ENCODE data around the gene FGGY.

The FGGY gene

DNA sequence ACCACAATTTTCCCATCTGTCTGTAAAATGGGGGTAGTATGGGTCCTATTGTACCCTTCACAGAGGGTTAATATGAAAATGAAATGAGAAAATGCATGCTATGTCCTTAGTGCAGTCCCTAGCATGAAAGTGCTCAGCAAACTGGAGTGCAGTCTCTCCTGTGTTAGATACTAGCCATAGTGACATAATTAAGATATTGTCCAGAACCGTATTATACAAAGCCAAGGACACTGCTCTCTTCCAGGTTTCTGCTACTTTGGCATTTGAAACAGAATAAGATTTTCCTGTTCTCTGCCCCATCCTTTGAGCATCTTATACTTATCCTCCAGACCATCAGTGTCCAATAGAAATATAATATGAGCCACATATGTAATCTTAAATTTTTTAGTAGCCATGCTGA, 213.4 kb downstream of the FGGY start:
- no peak for TF ChIP-seq POLR2A (IDR thresholded peaks at IDR 0.05; ENCODE audit: extremely low read depth, insufficient read length)
- TF ChIP-seq, protein P1, sequence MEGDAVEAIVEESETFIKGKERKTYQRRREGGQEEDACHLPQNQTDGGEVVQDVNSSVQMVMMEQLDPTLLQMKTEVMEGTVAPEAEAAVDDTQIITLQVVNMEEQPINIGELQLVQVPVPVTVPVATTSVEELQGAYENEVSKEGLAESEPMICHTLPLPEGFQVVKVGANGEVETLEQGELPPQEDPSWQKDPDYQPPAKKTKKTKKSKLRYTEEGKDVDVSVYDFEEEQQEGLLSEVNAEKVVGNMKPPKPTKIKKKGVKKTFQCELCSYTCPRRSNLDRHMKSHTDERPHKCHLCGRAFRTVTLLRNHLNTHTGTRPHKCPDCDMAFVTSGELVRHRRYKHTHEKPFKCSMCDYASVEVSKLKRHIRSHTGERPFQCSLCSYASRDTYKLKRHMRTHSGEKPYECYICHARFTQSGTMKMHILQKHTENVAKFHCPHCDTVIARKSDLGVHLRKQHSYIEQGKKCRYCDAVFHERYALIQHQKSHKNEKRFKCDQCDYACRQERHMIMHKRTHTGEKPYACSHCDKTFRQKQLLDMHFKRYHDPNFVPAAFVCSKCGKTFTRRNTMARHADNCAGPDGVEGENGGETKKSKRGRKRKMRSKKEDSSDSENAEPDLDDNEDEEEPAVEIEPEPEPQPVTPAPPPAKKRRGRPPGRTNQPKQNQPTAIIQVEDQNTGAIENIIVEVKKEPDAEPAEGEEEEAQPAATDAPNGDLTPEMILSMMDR (IDR thresholded peaks at IDR 0.05; ENCODE audit: low read depth, low read length) = no peak
- TF ChIP-seq MYC (IDR thresholded peaks at IDR 0.05; ENCODE audit: low read depth, low read length) = no peak
- TF ChIP-seq, protein P2, sequence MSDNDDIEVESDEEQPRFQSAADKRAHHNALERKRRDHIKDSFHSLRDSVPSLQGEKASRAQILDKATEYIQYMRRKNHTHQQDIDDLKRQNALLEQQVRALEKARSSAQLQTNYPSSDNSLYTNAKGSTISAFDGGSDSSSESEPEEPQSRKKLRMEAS (IDR thresholded peaks at IDR 0.05; ENCODE audit: low read depth, low read length) = no peak
- H3K4me3 ChIP-seq (ENCODE audit: low read depth, low read length) = no peak overlapping the region
- DNase-seq (ENCODE audit: low read depth) = no peak

DNA sequence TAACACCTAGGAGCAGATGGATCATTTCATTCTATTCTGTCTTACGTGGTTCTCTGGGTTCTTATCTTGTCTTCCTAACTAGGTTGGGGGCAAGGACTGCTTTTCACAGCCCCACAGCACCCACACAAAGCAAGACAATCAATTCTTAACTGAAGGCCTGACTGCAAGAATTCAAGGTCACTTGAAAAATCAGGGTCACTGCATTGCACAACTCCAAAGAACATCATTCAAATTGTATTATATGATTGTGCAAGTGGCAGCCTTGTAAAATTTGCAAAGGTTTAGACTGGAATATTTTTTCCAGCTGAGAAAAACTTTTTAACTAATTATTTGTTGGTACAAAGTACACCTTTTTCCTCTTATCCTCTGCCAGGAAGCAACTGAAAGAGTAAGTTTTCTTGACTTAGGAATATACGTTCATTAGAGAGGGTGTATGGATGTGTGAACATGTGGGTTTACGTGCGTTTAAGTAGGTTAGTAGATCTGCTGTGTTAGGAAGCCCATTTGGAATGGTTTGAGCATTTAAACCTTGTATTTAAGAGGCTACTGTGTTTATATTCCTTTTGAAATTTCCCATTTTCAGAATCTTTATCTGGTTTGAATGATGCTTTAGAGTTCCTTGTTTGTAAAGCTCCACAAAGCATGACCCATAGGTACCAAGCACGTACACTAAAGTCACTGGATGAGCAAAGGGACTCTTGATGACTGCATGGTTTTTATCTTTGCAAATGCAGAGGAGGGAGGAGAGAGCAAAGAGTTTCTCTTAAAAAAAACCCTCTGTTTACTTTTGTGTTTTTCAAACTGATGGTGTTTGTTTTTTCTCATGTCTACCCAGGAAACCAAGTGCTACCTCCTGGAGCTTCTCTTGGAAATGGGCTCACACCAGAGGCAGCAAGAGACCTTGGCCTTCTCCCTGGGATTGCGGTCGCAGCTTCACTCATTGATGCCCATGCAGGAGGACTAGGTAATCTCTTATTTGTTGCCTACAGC, 214.9 kb downstream of the FGGY start:
- peak; percentile 28 for DNase-seq (ENCODE audit: low read depth)
- H3K4me3 ChIP-seq (ENCODE audit: low read depth, low read length) = no peak overlapping the region
- TF ChIP-seq POLR2A (IDR thresholded peaks at IDR 0.05; ENCODE audit: extremely low read depth, insufficient read length) (no peak), MYC (IDR thresholded peaks at IDR 0.05; ENCODE audit: low read depth, low read length) (no peak)
- TF ChIP-seq, protein P1 (IDR thresholded peaks at IDR 0.05; ENCODE audit: low read depth, low read length) = no peak
- TF ChIP-seq, protein P2 (IDR thresholded peaks at IDR 0.05; ENCODE audit: low read depth, low read length) = no peak

DNA sequence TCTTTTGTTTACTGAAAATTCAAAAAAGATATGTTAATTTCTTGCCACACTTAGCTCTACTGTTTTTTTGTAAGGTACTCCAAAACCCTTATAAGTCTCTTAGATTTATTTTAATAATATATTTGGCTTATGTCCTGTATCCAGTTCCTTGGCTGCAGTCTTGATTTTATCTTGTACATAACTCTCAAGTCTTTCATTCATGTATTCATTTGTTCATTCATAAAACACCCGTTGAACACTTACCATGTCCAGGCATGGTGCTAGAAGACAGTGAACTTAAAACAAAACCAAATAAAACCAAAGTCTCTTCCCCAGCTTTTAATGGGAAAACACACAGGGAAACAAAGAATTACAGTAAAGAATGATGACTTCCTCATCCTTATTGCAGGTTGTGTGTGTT, 215.8 kb downstream of the FGGY start:
- H3K4me3 ChIP-seq (ENCODE audit: low read depth, low read length) = no peak overlapping the region
- no peak for DNase-seq (ENCODE audit: low read depth)
- TF ChIP-seq, protein P1 (IDR thresholded peaks at IDR 0.05; ENCODE audit: low read depth, low read length) = no peak
- no peak for TF ChIP-seq MYC (IDR thresholded peaks at IDR 0.05; ENCODE audit: low read depth, low read length)
- TF ChIP-seq, protein P2 (IDR thresholded peaks at IDR 0.05; ENCODE audit: low read depth, low read length) = no peak

DNA sequence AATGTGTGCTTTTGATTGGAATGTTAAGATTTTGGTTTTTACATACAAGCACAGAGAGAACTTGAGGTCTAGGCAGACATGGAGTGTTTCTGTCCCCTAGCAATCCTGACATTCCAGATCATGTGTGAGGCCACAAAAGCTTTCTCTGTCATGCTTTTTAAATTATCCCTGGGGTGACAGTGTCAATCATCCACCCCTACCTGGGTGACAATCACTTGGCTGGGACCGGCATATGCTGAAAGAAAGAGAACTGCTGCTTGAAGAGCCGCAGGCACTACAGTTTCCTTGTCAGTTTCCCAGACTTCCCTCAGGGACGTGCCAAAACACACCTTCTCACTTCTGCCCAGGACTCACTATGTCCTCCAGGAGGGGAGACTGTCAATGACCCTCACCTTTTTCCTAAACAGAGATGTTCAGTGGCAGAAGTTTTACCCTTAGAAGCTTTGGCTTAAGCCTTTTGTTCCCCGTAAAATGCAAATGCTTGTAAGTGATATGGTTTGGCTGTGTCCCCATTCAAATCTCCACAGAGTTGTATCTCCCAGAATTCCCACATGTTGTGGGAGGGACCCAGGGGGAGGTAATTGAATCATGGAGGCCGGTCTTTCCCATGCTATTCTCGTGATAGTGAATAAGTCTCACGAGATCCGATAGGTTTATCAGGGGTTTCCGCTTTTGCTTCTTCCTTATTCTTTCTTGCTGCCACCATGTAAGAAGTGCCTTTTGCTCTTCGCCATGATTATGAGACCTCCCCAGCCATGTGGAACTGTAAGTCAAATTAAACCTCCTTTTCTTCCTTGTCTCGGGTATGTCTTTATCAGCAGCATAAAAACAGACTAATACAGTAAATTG, 217.4 kb downstream of the FGGY start:
- TF ChIP-seq POLR2A (IDR thresholded peaks at IDR 0.05; ENCODE audit: extremely low read depth, insufficient read length) = no peak
- TF ChIP-seq MYC (IDR thresholded peaks at IDR 0.05; ENCODE audit: low read depth, low read length) = no peak
- TF ChIP-seq, protein P1 (IDR thresholded peaks at IDR 0.05; ENCODE audit: low read depth, low read length) = no peak
- TF ChIP-seq, protein P2 (IDR thresholded peaks at IDR 0.05; ENCODE audit: low read depth, low read length) = no peak
- DNase-seq (ENCODE audit: low read depth) = no peak
- no peak overlapping the region for H3K4me3 ChIP-seq (ENCODE audit: low read depth, low read length)

DNA sequence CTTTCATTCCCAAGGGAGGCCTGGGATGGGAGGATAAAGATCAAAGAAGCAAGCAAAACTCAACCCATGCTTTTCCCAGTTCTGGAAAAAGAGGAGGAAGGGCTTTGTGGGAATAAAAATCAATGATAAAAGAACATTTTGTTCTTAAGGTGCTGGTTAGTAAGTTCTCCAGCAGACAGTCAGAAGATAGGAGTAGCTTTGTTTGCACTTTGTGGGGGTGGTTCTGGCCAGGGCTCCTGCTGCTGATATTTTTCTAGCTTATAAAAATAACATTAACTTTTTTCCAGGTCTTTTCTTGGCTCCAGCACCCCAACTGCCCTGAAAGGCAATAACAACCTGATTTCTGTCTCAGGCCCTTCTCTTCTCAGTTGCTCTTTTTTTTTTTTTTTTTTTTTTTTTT, 220.0 kb downstream of the FGGY start:
- no peak for DNase-seq (ENCODE audit: low read depth)
- TF ChIP-seq POLR2A (IDR thresholded peaks at IDR 0.05; ENCODE audit: extremely low read depth, insufficient read length) (no peak), MYC (IDR thresholded peaks at IDR 0.05; ENCODE audit: low read depth, low read length) (no peak)
- TF ChIP-seq, protein P2 (IDR thresholded peaks at IDR 0.05; ENCODE audit: low read depth, low read length) = no peak
- TF ChIP-seq, protein P1 (IDR thresholded peaks at IDR 0.05; ENCODE audit: low read depth, low read length) = no peak
- no peak overlapping the region for H3K4me3 ChIP-seq (ENCODE audit: low read depth, low read length)
